ENCODE measurements around the gene RPS6KB2. TPM values are rescaled to one million over a fixed set of nuclear protein-coding genes. Genes with fewer than 3 reads are reported as not detected.
"Not testable (repeated sequence)": the region's sequence is repeated elsewhere in the genome, so short reads cannot be mapped to it uniquely, and the experiment has no call there.

RPS6KB2 gene
- polyA plus RNA-seq, 1 donor = 40.3 TPM

DNA sequence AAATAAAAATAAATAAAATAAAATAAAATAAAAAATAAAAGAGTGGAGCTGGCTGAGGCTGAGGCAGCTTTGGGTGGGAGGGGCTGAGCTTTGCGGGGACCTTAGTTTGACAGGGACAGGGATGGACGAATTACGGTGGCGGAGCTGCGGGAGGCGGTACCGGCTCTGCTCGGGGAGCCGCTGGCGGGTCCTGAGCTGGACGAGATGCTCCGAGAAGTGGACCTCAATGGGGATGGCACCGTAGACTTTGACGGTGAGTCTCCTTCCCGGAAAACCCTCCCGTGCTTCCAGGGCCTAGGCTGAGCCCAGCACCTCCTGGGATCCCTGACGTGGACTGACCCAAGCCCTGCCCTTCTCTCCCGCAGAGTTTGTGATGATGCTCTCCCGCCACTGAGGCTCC lies 30.0 kb downstream of the RPS6KB2 start:
- Histone ChIP-seq H3K36me3 (ENCODE audit: control insufficient read depth, insufficient read depth, low read length) (no peaks in the 10 kb centered on the region), H3K27me3 (ENCODE audit: control insufficient read depth, insufficient read depth, low read length) (no peaks in the 10 kb centered on the region), H3K27ac (ENCODE audit: low read length) (no peak overlapping the region), H3K4me3 (ENCODE audit: low read length) (no peak overlapping the region), H3K9me3 (ENCODE audit: control insufficient read depth, low read depth, low read length) (no peaks in the 10 kb centered on the region), H3K4me1 (ENCODE audit: control insufficient read depth, insufficient read depth, low read length) (no peaks in the 10 kb centered on the region)
- DNase-seq = no peak
- no CpG with 5 or more reads among the region's 19 CpGs for WGBS (ENCODE audit: insufficient coverage, low lambda C conversion rate)

DNA sequence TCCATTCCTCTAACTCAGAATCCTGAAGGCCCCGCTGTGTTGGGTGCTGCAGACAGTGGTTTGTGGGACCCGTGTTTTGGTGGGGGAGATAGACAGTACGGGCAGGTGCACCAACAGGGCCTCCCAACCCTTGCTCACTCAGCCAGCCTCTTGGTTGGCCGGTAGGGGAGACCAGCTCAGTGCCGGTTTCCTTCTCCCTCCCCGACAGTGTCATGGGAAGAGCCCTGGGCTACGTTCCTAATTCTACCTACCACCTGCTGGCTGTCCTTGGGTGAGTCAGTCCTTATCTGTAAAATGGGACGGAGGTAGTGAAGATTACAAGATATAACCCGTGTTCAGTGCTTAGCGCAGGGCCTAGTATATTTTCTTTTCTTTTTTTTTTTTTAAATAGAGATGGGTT lies 34.9 kb downstream of the RPS6KB2 start:
- Histone ChIP-seq H3K4me1 (ENCODE audit: control insufficient read depth, insufficient read depth, low read length) (peaks cover 20% of the 10 kb centered on the region), H3K27ac (ENCODE audit: low read length) (no peak overlapping the region), H3K9me3 (ENCODE audit: control insufficient read depth, low read depth, low read length) (peaks cover 6% of the 10 kb centered on the region), H3K4me3 (ENCODE audit: low read length) (no peak overlapping the region), H3K27me3 (ENCODE audit: control insufficient read depth, insufficient read depth, low read length) (no peaks in the 10 kb centered on the region), H3K36me3 (ENCODE audit: control insufficient read depth, insufficient read depth, low read length) (no peaks in the 10 kb centered on the region)
- DNase-seq = no peak
- WGBS (ENCODE audit: insufficient coverage, low lambda C conversion rate) = no CpG with 5 or more reads among the region's 10 CpGs

DNA sequence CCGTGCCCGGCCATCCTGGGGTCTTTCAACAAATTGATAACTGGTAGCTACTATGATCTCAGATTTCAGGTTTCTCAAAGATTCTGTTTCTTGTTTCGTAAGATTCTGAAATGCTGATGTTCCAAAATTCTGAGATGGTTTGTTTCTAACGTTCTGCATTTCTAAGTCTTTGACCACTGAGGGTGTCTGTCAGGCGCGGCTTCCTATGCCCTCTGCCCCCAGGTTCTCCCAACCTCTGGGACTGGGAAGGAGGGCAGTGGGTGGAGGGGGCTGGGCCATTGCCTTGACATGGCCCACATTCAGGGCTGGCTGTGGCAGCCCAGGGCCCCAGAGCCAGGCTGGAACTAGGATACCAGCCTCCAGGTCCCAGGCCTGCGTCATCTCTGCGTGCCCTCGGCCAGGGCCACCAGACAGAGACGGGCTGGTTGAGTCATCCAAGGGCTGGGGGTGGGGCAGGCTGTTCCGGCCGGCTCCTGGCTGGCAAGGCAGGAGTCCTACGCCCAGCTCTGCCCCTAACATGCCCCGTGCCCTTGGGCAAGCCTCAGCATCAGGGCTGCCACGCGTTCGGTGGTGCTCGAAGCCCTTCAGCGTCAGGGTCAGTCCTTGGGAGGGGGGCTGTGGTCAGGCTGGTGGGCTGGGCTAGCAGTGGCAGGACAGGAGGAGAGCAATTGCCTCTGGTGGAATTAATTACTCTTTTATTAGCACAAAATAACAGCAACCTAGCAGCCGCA lies 35.6 kb downstream of the RPS6KB2 start:
- no CpG with 5 or more reads among the region's 20 CpGs for WGBS (ENCODE audit: insufficient coverage, low lambda C conversion rate)
- peak overlapping the region; percentile 59 for H3K27ac ChIP-seq (ENCODE audit: low read length)
- peaks cover 6% of the 10 kb centered on the region for H3K9me3 ChIP-seq (ENCODE audit: control insufficient read depth, low read depth, low read length)
- peak in 1 of 2 donors; percentile 14 for DNase-seq
- H3K36me3 ChIP-seq (ENCODE audit: control insufficient read depth, insufficient read depth, low read length) = no peaks in the 10 kb centered on the region
- H3K4me3 ChIP-seq (ENCODE audit: low read length) = peak overlapping the region; percentile 78
- H3K4me1 ChIP-seq (ENCODE audit: control insufficient read depth, insufficient read depth, low read length) = peaks cover 22% of the 10 kb centered on the region
- no peaks in the 10 kb centered on the region for H3K27me3 ChIP-seq (ENCODE audit: control insufficient read depth, insufficient read depth, low read length)

DNA sequence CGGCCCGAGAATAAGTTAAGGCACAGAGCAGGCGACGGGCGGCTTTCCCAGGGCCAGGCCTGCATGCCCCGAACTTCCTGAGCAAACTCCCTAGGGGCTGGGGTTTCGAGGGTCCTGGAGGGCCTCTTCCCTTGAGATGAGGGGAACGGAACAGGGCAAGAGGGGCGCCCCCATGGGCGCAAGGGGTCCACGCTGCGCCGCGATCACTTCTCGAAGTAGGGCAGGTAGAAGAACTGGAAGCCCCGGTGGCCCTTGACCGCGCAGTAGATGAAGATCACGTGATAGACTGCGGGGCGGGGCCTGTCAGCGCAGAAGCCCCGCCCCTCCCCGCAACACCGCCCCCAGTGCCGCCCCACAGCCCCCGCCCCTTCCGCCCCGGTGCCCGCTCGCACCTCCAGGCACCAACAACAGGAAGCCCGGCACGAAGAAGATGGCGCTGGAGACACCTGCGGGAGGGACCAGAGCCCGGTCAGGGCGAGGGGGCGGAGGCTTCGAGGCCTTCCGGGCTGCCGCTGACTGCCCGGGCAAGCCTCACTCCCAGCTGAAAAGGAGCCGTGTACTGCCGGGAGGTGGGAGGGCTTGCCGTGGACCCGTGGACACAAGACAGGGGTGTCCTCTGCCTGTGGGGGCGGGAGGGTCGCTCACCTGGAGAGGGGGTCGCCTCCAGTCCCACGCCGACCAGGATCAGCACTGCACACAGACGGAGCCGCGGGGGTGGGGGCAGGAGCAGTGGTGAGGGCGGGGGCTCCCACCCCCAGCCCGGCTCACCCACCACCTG lies 36.3 kb downstream of the RPS6KB2 start:
- Histone ChIP-seq H3K36me3 (ENCODE audit: control insufficient read depth, insufficient read depth, low read length) (no peaks in the 10 kb centered on the region), H3K9me3 (ENCODE audit: control insufficient read depth, low read depth, low read length) (peaks cover 6% of the 10 kb centered on the region), H3K27me3 (ENCODE audit: control insufficient read depth, insufficient read depth, low read length) (no peaks in the 10 kb centered on the region), H3K4me3 (ENCODE audit: low read length) (peak overlapping the region; percentile 78), H3K27ac (ENCODE audit: low read length) (peak overlapping the region; percentile 90), H3K4me1 (ENCODE audit: control insufficient read depth, insufficient read depth, low read length) (peaks cover 22% of the 10 kb centered on the region)
- peak; percentile 82 to 89 for DNase-seq
- WGBS (ENCODE audit: insufficient coverage, low lambda C conversion rate) = no CpG with 5 or more reads among the region's 56 CpGs

DNA sequence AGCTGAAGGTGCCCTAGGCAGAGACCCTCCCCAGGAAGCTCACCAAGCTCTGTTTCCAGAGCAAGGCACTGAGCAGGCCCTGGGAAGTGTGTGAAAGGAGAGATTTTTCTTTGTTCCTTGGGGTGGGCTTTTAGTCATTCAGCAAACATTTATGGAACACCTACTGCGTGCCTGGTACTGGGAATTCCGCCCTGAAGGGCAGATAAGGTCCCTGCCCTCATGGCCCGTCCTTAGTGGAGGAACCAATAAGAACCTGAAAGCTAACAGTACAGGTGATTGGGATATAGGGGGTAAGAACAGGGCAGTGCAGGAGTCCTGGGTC lies 36.9 kb downstream of the RPS6KB2 start:
- no peaks in the 10 kb centered on the region for H3K27me3 ChIP-seq (ENCODE audit: control insufficient read depth, insufficient read depth, low read length)
- peak in 1 of 2 donors; percentile 39 for DNase-seq
- H3K36me3 ChIP-seq (ENCODE audit: control insufficient read depth, insufficient read depth, low read length) = no peaks in the 10 kb centered on the region
- H3K27ac ChIP-seq (ENCODE audit: low read length) = peak overlapping the region; percentile 90
- WGBS (ENCODE audit: insufficient coverage, low lambda C conversion rate) = no CpG with 5 or more reads among the region's 3 CpGs
- H3K4me3 ChIP-seq (ENCODE audit: low read length) = peak overlapping the region; percentile 78
- peaks cover 6% of the 10 kb centered on the region for H3K9me3 ChIP-seq (ENCODE audit: control insufficient read depth, low read depth, low read length)
- H3K4me1 ChIP-seq (ENCODE audit: control insufficient read depth, insufficient read depth, low read length) = peaks cover 22% of the 10 kb centered on the region

DNA sequence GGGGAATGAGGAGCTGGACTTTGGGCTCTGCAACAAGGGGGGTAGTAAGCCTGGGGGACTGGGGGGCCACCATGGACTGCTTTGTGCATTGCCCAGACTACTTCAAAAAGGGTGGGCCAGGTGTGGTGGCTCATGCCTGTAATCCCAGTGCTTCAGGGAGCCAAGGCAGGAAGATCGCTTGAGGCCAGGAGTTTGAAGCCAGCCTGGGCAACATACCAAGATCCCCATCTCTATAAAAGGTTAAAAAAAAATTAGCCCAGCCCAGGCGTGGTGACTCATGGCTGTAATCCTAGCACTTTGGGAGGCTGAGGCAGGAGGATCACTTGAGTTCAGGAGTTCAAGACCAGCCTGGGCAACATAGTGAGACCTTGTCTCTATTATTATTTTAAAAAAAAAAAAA lies 37.2 kb downstream of the RPS6KB2 start:
- no CpG with 5 or more reads among the region's 2 CpGs for WGBS (ENCODE audit: insufficient coverage, low lambda C conversion rate)
- not testable (repeated sequence) for H3K27me3 ChIP-seq (ENCODE audit: control insufficient read depth, insufficient read depth, low read length); DNase-seq; H3K36me3 ChIP-seq (ENCODE audit: control insufficient read depth, insufficient read depth, low read length); H3K9me3 ChIP-seq (ENCODE audit: control insufficient read depth, low read depth, low read length)
- Histone ChIP-seq H3K4me3 (ENCODE audit: low read length) (peak overlapping the region; percentile 78), H3K4me1 (ENCODE audit: control insufficient read depth, insufficient read depth, low read length) (peaks cover 22% of the 10 kb centered on the region), H3K27ac (ENCODE audit: low read length) (peak overlapping the region; percentile 90)

DNA sequence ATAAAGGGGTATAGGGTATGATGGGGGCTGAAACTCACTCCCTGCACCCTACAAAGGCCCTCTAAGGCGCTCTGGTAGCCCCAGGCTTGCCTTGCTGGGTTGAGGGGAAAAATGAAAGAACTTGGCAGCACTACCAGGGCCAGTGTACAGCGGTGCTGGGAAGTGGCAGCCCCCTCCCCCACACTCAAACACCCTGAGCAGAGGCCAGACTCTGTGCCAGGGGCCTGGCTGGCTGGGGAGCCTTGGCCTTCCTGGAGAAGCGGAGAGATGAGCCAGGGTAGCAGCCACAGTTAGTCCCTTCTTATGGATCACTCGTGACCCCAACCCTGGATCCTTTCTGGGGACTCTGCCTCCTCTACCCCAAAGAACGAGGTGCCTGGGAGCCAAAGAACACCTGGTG lies 38.1 kb downstream of the RPS6KB2 start:
- no peaks in the 10 kb centered on the region for H3K36me3 ChIP-seq (ENCODE audit: control insufficient read depth, insufficient read depth, low read length)
- H3K9me3 ChIP-seq (ENCODE audit: control insufficient read depth, low read depth, low read length) = peaks cover 6% of the 10 kb centered on the region
- H3K27ac ChIP-seq (ENCODE audit: low read length) = no peak overlapping the region
- peaks cover 22% of the 10 kb centered on the region for H3K4me1 ChIP-seq (ENCODE audit: control insufficient read depth, insufficient read depth, low read length)
- no peak overlapping the region for H3K4me3 ChIP-seq (ENCODE audit: low read length)
- no peaks in the 10 kb centered on the region for H3K27me3 ChIP-seq (ENCODE audit: control insufficient read depth, insufficient read depth, low read length)
- no CpG with 5 or more reads among the region's 5 CpGs for WGBS (ENCODE audit: insufficient coverage, low lambda C conversion rate)
- DNase-seq = no peak

DNA sequence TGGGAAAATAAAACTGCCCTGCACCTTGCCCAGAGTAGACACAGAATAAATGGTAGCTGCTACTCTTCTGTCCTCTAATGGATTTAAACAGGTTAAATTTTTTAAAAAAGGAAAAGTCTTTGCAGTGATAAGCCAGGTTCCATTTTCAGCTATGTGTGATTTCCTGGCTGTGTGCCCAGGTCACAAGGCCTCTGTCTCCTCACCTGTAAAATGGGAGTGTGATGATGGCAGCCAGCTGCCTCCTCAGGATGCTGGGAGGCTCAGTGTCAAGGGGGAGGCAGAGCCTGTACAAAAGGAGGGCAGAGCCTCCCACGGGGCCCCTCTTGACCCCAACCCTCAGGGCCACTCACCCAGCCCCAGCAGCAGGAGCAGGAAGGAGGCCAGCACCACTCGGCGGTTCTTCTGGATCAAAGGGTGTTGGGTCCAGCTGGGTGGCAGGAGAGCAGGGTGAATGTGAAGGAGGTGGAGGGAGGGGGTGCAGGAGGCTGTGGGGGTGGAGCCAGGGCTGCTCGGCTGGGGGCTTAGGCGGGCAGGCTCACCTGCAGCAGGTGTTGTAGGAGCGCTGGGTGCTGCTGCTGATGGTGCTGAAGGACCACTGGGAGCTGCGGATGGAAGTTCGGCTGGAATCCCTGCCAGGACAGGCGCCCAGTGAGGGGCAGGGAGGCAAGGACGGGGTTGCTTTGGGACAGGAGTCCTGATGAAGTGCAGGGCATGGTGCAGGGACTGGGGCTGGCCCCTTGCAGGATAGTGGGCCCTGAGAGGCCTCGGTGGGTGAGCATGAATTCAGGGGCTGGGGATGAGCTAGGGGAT lies 38.9 kb downstream of the RPS6KB2 start:
- no peak for DNase-seq
- peak overlapping the region; percentile 96 for H3K4me3 ChIP-seq (ENCODE audit: low read length)
- no peaks in the 10 kb centered on the region for H3K27me3 ChIP-seq (ENCODE audit: control insufficient read depth, insufficient read depth, low read length)
- H3K4me1 ChIP-seq (ENCODE audit: control insufficient read depth, insufficient read depth, low read length) = peaks cover 22% of the 10 kb centered on the region
- H3K36me3 ChIP-seq (ENCODE audit: control insufficient read depth, insufficient read depth, low read length) = no peaks in the 10 kb centered on the region
- no peak overlapping the region for H3K27ac ChIP-seq (ENCODE audit: low read length)
- peaks cover 6% of the 10 kb centered on the region for H3K9me3 ChIP-seq (ENCODE audit: control insufficient read depth, low read depth, low read length)
- WGBS (ENCODE audit: insufficient coverage, low lambda C conversion rate) = no CpG with 5 or more reads among the region's 11 CpGs

DNA sequence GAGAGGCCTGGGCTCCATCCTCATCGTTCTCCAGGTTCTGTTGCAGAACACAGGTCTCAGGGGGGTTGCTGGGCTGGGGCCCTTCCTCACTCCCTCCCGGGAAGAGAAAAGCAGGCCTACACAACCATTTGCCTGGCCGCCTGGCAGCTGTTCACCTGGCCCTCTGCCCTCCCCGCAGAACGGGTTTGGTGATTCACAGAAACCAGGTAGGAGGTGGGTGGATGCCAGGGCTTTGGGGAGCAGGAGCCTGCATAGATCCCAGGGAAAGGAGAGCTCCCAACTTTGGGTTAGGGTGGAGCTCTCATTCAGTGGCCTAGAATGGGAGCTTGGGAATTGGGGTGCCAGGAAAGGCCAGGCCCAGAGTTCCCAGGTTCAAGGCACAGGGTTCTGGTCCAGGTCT lies 39.8 kb downstream of the RPS6KB2 start:
- Histone ChIP-seq H3K9me3 (ENCODE audit: control insufficient read depth, low read depth, low read length) (peaks cover 6% of the 10 kb centered on the region), H3K36me3 (ENCODE audit: control insufficient read depth, insufficient read depth, low read length) (no peaks in the 10 kb centered on the region), H3K27me3 (ENCODE audit: control insufficient read depth, insufficient read depth, low read length) (no peaks in the 10 kb centered on the region), H3K27ac (ENCODE audit: low read length) (peak overlapping the region; percentile 93), H3K4me1 (ENCODE audit: control insufficient read depth, insufficient read depth, low read length) (peaks cover 22% of the 10 kb centered on the region), H3K4me3 (ENCODE audit: low read length) (peak overlapping the region; percentile 96)
- peak in 1 of 2 donors; percentile 54 for DNase-seq
- WGBS (ENCODE audit: insufficient coverage, low lambda C conversion rate) = no CpG with 5 or more reads among the region's 5 CpGs

DNA sequence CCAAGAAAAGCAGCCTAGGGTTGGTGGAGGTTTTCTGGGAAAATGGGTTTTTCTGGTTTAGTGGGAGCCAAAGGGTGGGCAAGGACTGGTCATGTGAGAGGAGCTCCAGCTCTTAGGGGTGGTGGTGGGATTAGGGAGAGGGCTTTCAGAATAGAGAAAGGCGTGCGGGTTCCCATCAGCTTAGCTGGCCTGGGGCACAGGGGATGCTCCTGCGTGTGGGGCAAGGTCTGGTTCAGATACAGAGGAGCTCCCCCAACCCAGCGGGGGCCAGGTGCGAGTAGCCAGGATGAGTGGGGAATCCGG lies 40.1 kb downstream of the RPS6KB2 start:
- Histone ChIP-seq H3K27me3 (ENCODE audit: control insufficient read depth, insufficient read depth, low read length) (no peaks in the 10 kb centered on the region), H3K36me3 (ENCODE audit: control insufficient read depth, insufficient read depth, low read length) (no peaks in the 10 kb centered on the region), H3K4me1 (ENCODE audit: control insufficient read depth, insufficient read depth, low read length) (peaks cover 22% of the 10 kb centered on the region), H3K27ac (ENCODE audit: low read length) (peak overlapping the region; percentile 93), H3K4me3 (ENCODE audit: low read length) (peak overlapping the region; percentile 96), H3K9me3 (ENCODE audit: control insufficient read depth, low read depth, low read length) (peaks cover 6% of the 10 kb centered on the region)
- no peak for DNase-seq
- WGBS (ENCODE audit: insufficient coverage, low lambda C conversion rate) = no CpG with 5 or more reads among the region's 6 CpGs
